HG02943 (cell line): ENCODE data around the gene PRPF8.
A peak's percentile ranks its signal among the peaks of the same experiment; 100 is the strongest.

Source experiments
- ATAC-seq: cut with Tn5 transposase; IDR thresholded peaks from one replicate; pipeline ENCODE4 v1.9.1; 2021; ENCODE audit warnings: mild to moderate bottlenecking, low read depth, moderate library complexity; ENCODE audit not compliant: unreplicated experiment

The PRPF8 gene

DNA sequence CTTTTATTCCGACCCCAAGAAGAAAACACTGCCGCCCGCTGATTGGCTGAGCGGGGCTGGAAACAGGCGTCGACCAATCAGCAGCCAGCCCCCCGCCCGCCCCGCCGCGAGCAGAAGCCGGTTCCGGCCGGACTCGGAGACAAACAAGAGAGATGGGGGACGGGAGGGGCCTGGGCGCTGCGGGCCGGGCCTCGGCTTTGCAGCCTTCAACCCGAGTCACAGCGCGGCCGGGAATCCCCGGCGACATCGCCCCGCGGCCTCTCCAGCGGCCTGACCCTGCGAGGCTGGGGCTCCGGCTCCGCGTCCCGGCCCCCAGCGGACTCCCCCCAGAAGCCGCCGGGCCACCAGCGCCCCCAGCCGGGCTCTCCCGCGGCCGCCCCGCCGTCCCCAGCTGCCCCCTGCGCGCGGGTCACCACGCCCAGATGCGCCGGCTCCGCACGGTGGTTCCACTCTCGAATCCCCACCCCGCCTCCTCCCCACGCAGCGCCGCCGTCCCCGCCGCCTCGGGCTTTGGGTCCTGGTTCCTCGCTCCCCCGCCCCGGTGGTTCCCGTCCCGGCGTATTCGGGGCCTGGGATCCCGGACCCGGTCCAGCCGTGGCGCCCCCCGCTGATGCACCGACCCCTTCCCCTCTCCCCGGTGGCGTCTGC, 55.7 kb downstream of the PRPF8 start:
- ATAC-seq = peak; percentile 48

GRCh38 chr17:1627982-1628855, 56.4 kb downstream of the PRPF8 start, which contains the start of gene SLC43A2:
TSS of gene SLC43A2 (minus strand) at chr17:1628834. CDS start at chr17:1627874, 960 bp downstream.
- ATAC-seq = peak; percentile 46

DNA sequence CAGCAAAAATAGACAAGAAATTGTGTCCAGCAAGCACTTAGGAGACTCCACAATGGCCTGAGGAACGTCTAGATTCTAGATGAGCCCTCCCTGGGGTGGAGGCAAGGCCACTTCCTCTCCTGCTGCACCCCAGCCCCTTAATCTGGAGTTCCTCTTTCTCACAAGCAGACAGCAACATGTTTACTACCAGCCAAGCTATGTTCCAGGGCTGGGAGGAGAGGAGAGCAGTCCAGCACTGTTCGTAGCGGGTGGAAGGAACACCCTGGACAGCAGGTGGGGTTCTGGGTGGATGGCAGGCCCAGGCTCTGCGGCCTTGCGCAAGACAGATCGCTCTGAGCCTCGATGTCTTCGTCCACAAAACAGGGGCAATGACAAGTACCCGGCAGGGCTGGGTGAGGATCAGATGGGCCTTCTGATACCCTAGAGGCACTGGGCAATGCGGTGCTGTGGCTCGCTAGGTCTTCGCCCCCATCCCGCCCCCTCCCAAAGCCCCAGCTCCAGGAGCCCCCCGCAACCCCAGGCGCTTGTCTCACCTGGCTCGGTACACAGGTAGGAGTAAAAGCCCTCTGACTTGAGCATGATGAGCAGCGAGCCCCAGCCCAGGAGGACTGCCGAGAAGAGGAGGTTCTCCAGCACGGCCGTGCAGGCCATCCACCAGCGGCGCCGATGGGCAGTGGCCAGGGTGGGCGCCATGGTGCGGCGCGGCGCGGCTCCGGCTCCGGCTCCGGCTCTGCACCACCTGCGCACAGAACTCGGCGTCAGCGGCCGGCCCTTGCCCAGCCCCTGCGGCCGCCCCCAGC, 57.3 kb downstream of the PRPF8 start:
- ATAC-seq = no peak

- no peak for ATAC-seq
These were observed 58.3 kb downstream of the PRPF8 start for GRCh38 chr17:1626333-1626732.

- ATAC-seq = no peak
These were observed 59.1 kb downstream of the PRPF8 start for GRCh38 chr17:1625581-1625980.

DNA sequence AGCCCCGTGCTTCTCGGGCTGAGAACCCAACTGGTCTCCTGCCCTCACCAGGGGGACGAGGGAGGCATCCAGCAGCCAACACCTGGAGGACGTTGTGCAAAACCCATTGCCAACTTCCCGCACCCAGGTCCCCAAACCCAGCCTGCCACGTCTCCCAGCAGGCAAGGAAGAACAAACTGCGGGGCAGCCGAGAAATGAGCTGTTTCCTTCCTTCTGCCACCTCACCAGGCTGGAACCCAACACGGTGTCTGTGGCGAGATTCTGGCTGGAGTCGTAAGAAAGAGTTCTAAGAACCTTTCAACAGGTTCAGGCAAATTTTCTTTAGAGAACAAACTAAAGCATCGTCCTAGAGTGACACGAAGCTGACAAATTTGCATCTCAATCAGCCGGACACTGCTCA, 59.6 kb downstream of the PRPF8 start:
- ATAC-seq = no peak

DNA sequence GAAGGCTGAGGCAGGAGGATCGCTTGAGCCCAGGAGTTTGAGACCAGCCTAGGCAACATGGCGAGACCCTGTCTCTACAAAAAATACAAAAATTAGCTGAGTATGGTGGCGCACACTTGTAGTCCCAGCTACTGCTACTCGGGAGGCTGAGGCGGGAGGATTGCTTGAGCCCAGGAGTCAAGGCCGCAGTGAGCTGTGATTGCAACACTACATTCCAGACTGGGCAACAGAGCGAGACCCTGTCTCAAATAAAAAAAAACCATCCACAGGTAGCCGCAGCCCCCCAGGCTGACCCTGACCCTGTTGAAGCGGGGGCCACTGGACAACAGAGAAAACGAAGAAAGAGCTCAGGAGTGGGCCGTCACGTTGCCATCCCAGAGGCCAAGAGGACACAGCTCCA, 60.0 kb downstream of the PRPF8 start:
- ATAC-seq = no peak

- ATAC-seq = no peak
These were observed 61.5 kb downstream of the PRPF8 start for GRCh38 chr17:1623057-1623630.

DNA sequence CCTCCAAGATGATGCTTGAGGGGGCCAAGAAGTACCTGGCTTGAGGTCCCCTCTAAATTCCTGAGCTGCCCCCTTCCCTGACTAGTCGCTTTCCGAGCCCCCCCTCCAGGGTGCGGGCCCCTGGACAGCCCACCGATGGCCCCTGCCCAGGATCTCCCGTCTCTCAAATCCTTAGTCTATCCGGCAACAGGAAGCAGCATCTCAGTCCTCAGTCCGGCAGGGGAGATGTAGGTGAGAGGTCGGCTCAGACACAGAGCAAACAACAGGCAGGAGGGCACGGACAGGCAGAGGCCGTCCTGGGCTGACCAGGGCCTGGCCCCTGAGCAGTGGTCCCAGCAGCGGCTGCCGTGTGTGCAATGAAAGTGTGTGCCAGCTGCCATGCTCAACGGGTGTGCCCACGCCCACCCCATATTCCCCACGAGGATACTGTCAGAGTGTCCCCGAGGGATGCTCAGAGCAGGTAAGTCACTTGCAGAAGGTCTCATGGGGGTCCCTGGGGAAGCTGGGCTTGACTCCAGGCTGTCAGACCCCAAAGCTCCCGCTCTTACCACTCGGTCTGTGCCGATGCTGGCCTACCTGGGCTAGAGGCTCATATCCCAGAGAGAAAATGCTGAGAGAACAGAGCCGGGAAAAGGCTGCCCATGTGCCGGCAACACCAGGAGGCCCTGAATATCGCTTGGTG, 63.3 kb downstream of the PRPF8 start:
- no peak for ATAC-seq

GRCh38 chr17:1620486-1620885, 64.2 kb downstream of the PRPF8 start:
- ATAC-seq = no peak

- ATAC-seq = no peak
These were observed 67.0 kb downstream of the PRPF8 start for GRCh38 chr17:1617620-1618174.

DNA sequence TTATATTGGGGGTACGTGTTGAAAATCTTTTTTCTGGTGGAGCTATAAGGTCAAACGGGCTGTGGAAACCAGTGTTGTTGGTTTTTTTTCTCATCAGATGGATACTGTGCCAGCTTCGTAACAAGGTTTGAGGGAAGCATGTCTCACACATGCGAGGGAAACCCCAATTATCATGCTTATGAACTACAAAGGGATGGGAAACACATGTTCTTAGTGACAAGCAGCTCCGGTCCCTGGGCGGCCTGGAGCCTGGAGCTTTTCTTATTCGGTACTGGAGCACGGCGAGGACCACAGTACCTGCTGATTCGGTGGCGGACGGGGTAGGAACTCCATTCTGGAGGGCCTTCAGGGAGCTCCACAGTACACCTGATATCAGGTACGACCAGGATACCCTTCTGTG, 68.6 kb downstream of the PRPF8 start:
- ATAC-seq = no peak

GRCh38 chr17:1612400-1612799, 72.3 kb downstream of the PRPF8 start:
- ATAC-seq = no peak

GRCh38 chr17:1611715-1612114, 73.0 kb downstream of the PRPF8 start:
- ATAC-seq = no peak

DNA sequence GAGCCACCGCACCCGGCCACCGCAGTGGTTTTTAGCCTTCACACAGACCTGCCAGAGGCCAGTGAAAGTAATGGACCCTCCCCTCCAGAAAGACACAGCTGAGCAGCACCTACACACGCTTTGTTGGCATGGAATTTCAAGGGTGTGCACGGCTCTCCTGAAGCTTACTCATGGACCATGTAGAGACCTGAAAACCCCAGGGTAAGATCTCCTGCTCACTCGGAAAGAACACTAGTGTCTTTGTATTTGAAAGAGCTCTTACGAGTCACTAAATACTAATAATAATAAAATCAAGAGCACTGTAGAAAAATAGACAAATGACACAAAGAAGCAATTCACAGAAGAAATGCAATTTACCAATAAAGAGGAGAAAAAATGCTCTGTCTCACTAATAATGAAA, 76.0 kb downstream of the PRPF8 start:
- ATAC-seq = no peak

GRCh38 chr17:1607971-1608320, 76.7 kb downstream of the PRPF8 start:
- ATAC-seq = no peak

GRCh38 chr17:1606352-1606985, 78.2 kb downstream of the PRPF8 start:
- no peak for ATAC-seq

DNA sequence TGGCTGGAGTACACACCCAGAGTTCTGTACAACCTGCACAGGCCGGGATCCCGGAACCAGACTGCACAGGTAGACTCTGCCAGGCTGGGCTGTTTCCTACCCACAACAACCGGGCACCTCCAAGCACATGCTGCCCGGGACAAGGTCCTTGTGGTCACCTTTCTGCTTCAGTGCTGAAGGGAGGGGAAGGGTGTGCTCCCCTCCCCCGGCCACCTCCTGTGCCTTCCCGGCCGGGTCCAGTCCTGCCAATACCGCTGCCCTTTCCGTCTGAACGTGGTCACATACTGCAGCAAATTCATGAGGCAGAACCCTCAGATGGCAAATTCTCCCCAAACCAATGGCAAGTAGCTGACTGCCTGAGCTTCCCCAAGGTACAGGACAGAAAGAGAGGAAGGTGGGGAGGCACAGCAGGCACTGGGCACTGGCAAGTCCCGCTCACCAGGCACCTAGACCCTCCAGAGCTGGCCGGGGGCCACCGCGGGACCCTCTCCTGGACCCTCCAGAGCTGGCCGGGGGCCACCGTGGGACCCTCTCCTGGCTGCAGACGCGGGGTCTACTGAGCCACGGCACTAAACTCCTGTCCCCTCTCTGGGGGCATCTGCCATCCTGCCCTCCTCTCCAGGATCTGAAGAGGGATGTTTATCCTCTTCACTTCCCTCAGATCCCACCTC, 78.9 kb downstream of the PRPF8 start:
- no peak for ATAC-seq
